Measurements from ENCODE around the gene GRK6.

The GRK6 gene

DNA sequence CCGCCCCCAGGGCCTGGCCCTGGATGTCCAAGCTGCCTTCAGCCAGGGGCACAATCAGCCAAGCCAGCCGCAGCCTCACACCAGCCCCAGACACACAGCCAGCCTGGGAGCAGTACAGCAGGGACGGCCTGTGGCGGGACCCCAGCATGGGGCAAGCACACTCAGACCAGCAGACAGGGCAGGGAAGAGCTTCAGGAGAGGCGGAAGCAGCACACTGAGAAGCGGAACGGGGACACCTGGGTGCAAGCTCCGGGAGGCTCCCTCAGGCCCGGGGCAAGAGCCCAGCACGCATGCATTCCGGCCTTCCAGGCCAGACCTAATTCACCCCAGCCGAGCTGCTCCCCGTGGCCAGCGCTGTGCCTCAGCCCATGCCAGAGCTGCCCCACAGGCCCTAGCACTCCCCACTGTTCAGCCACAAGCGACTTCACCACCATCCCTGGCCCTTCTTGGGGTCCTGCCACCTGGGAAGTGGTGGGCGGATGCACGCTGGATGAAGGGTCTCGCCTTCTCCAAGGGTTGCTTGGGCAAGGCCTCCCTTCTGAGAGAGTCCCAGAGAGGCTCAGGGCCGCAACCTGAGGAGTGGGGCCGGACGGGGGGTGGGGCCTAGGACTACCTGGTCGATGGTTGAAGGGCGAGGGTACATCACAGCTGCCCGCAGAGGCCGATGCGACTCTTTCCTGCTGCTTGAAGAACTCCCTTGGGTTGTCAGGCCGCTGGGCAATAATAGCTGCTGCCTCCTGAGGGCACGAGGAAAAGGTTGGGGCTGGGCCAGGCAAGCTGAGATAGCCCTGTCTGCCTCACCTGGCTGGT is 33.5 kb downstream of the GRK6 start:
- TF ChIP-seq TAF1 (IDR thresholded peaks at IDR 0.05; ENCODE audit: low read depth), result no peak
- TF ChIP-seq, protein P1, sequence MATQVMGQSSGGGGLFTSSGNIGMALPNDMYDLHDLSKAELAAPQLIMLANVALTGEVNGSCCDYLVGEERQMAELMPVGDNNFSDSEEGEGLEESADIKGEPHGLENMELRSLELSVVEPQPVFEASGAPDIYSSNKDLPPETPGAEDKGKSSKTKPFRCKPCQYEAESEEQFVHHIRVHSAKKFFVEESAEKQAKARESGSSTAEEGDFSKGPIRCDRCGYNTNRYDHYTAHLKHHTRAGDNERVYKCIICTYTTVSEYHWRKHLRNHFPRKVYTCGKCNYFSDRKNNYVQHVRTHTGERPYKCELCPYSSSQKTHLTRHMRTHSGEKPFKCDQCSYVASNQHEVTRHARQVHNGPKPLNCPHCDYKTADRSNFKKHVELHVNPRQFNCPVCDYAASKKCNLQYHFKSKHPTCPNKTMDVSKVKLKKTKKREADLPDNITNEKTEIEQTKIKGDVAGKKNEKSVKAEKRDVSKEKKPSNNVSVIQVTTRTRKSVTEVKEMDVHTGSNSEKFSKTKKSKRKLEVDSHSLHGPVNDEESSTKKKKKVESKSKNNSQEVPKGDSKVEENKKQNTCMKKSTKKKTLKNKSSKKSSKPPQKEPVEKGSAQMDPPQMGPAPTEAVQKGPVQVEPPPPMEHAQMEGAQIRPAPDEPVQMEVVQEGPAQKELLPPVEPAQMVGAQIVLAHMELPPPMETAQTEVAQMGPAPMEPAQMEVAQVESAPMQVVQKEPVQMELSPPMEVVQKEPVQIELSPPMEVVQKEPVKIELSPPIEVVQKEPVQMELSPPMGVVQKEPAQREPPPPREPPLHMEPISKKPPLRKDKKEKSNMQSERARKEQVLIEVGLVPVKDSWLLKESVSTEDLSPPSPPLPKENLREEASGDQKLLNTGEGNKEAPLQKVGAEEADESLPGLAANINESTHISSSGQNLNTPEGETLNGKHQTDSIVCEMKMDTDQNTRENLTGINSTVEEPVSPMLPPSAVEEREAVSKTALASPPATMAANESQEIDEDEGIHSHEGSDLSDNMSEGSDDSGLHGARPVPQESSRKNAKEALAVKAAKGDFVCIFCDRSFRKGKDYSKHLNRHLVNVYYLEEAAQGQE (IDR thresholded peaks at IDR 0.05; ENCODE audit: low read depth), result no peak

DNA sequence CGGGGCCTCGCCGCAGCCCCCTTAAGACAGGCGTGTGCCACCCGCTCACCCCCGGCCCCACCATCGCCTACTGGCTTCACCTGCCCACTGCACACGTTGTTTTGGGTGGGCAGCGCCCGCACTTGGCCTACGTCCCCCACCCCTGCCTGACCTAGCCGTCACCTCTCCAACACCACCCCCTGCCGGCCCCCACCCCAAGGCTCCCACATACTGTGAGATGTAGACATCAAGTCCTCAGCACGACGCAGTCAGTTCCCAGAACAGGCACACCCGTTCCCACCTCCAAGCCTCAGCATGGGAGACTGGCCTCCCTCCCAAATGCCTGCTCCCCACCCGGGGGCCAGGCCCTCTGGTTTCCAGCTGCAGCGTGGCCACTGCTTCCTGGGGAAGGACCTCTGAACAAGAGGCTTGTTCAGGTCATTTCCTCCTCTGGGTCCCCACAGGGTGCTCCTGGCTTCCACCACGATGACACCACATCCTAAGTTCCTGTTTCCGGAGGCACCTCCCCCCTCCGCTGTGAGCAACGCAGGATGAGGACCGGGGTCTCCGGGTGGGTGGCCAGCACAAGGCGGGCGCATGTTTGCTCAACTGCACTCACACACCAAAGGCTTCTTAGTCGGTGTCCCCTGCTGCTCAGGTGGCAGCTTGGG is 35.7 kb downstream of the GRK6 start:
- no peak for TF ChIP-seq TEAD4 (IDR thresholded peaks at IDR 0.05)
- no peak for TF ChIP-seq TCF12 (IDR thresholded peaks at IDR 0.05; ENCODE audit: low read depth)
- TF ChIP-seq TAF1 (IDR thresholded peaks at IDR 0.05; ENCODE audit: low read depth), result no peak
- no peak for TF ChIP-seq CREB1 (IDR thresholded peaks at IDR 0.05; ENCODE audit: low read depth)
- TF ChIP-seq, protein P2, sequence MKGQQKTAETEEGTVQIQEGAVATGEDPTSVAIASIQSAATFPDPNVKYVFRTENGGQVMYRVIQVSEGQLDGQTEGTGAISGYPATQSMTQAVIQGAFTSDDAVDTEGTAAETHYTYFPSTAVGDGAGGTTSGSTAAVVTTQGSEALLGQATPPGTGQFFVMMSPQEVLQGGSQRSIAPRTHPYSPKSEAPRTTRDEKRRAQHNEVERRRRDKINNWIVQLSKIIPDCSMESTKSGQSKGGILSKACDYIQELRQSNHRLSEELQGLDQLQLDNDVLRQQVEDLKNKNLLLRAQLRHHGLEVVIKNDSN (IDR thresholded peaks at IDR 0.05), result no peak
- TF ChIP-seq EGR1 (IDR thresholded peaks at IDR 0.05), result no peak
- TF ChIP-seq, protein P3, sequence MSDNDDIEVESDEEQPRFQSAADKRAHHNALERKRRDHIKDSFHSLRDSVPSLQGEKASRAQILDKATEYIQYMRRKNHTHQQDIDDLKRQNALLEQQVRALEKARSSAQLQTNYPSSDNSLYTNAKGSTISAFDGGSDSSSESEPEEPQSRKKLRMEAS (IDR thresholded peaks at IDR 0.05), result no peak
- no peak for TF ChIP-seq CEBPB (IDR thresholded peaks at IDR 0.05)
- no peak for TF ChIP-seq EP300 (IDR thresholded peaks at IDR 0.05; ENCODE audit: borderline replicate concordance)
- TF ChIP-seq RAD21 (IDR thresholded peaks at IDR 0.05; ENCODE audit: low read depth), result no peak
- TF ChIP-seq NFIC (IDR thresholded peaks at IDR 0.05), result no peak
- no peak for TF ChIP-seq YY1 (IDR thresholded peaks at IDR 0.05; ENCODE audit: low read depth)
- TF ChIP-seq, protein P1 (IDR thresholded peaks at IDR 0.05; ENCODE audit: low read depth), result no peak
- no peak for TF ChIP-seq ZBTB7A (IDR thresholded peaks at IDR 0.05; ENCODE audit: low read depth)
- no peak for TF ChIP-seq FOXM1 (IDR thresholded peaks at IDR 0.05; ENCODE audit: borderline replicate concordance, low read depth)

DNA sequence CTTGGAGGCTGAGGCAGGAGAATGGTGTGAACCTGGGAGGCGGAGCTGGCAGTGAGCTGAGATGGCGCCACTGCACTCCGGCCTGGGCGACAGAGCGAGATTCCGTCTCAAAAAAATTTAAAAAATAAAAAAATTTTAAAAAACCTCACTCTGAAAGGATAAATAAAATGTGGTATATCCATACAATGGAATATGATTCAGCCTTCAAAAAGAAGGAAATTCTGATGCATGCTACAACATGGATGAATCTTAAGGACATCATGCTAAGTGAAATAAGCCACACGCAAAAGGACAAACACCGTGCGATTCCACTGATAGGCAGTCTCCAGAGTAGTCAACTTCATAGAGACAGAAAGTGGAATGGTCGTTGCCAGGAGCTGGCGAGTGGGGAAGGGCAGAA is 38.6 kb downstream of the GRK6 start:
- TF ChIP-seq RAD21 (IDR thresholded peaks at IDR 0.05; ENCODE audit: low read depth), result no peak
- no peak for TF ChIP-seq FOXM1 (IDR thresholded peaks at IDR 0.05; ENCODE audit: borderline replicate concordance, low read depth)
- no peak for TF ChIP-seq ZBTB7A (IDR thresholded peaks at IDR 0.05; ENCODE audit: low read depth)
- no peak for TF ChIP-seq TEAD4 (IDR thresholded peaks at IDR 0.05)
- no peak for TF ChIP-seq NFIC (IDR thresholded peaks at IDR 0.05)
- TF ChIP-seq TAF1 (IDR thresholded peaks at IDR 0.05; ENCODE audit: low read depth), result no peak
- TF ChIP-seq CREB1 (IDR thresholded peaks at IDR 0.05; ENCODE audit: low read depth), result no peak
- TF ChIP-seq CEBPB (IDR thresholded peaks at IDR 0.05), result no peak
- TF ChIP-seq, protein P3 (IDR thresholded peaks at IDR 0.05), result no peak
- TF ChIP-seq, protein P1 (IDR thresholded peaks at IDR 0.05; ENCODE audit: low read depth), result no peak
- TF ChIP-seq, protein P2 (IDR thresholded peaks at IDR 0.05), result no peak

DNA sequence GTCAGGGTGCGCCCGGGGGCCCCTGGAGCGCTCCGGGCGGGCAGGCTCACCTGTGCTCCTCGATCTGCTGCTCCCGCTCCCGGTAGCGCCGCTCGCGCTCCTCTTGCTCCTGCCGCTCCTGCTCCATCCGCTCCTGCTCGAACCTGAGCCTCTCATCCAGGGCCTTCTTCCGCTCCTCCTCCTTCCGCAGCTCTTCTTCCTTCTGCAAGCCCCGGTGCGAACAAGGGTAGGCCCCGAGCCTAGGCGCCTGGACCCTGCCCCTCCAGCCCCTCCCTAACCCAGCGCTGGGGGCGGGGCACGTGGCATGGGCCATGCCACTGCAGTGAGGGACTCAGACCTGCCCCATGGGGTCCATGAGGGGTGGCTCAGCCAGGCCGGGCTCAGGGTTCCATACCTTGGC is 40.4 kb downstream of the GRK6 start:
- TF ChIP-seq TCF12 (IDR thresholded peaks at IDR 0.05; ENCODE audit: low read depth), result no peak
- TF ChIP-seq, protein P3 (IDR thresholded peaks at IDR 0.05), result no peak
- TF ChIP-seq EP300 (IDR thresholded peaks at IDR 0.05; ENCODE audit: borderline replicate concordance), result no peak
- TF ChIP-seq EGR1 (IDR thresholded peaks at IDR 0.05), result no peak
- TF ChIP-seq TAF1 (IDR thresholded peaks at IDR 0.05; ENCODE audit: low read depth), result no peak
- TF ChIP-seq, protein P2 (IDR thresholded peaks at IDR 0.05), result no peak
- TF ChIP-seq CREB1 (IDR thresholded peaks at IDR 0.05; ENCODE audit: low read depth), result no peak
- TF ChIP-seq NFIC (IDR thresholded peaks at IDR 0.05), result no peak
- TF ChIP-seq YY1 (IDR thresholded peaks at IDR 0.05; ENCODE audit: low read depth), result no peak
- TF ChIP-seq FOXM1 (IDR thresholded peaks at IDR 0.05; ENCODE audit: borderline replicate concordance, low read depth), result no peak
- TF ChIP-seq ZBTB7A (IDR thresholded peaks at IDR 0.05; ENCODE audit: low read depth), result no peak
- TF ChIP-seq, protein P1 (IDR thresholded peaks at IDR 0.05; ENCODE audit: low read depth), result no peak
- TF ChIP-seq CEBPB (IDR thresholded peaks at IDR 0.05), result no peak
- no peak for TF ChIP-seq TEAD4 (IDR thresholded peaks at IDR 0.05)
- TF ChIP-seq RAD21 (IDR thresholded peaks at IDR 0.05; ENCODE audit: low read depth), result no peak

Data from Ishikawa (cell line).